Measurements from ENCODE around the gene CADM2.

- no peak for TF ChIP-seq POLR2A (IDR thresholded peaks at IDR 0.05)
- TF ChIP-seq CTCF (IDR thresholded peaks at IDR 0.05), result no peak
These were observed 837.4 kb downstream of the CADM2 start for GRCh38 chr3:85796140-85796539.
